Thyroid gland (tissue), 4 donors: ENCODE measurements around the gene RPUSD2. TPM values are rescaled to one million over a fixed set of nuclear protein-coding genes. Genes with fewer than 3 reads are reported as not detected.

Experiments used
- DNase-seq, 2 donors: peaks; one replicate each; pipeline ENCODE4 v3.0.0-alpha.2; 2019
- H3K27ac ChIP-seq, 3 donors: fragments of 200-600 bp; sonication (generic); 1 replicate in 2 of 3; 2 replicates in 1 of 3; pipeline ENCODE4 v1.5.1; 2016 to 2019; ENCODE audit warnings: mild to moderate bottlenecking in 1 of 3, moderate library complexity in 1 of 3
- H3K27me3 ChIP-seq: fragments of 200-600 bp; sonication (generic); one replicate; pipeline ENCODE4 v1.5.1; 2019
- H3K36me3 ChIP-seq, 2 donors: fragments of 200-600 bp; sonication (generic); one replicate each; pipeline ENCODE4 v1.5.1; 2016 to 2019
- H3K4me1 ChIP-seq, 2 donors: fragments of 200-600 bp; sonication (generic); one replicate each; pipeline ENCODE4 v1.5.1; 2017 to 2019
- H3K4me3 ChIP-seq, 3 donors: fragments of 200-600 bp; sonication (generic); replicated peaks in 1 of 3; 1 replicate in 2 of 3; 2 replicates in 1 of 3; pipeline ENCODE4 v1.5.1; 2016; ENCODE audit warnings: mild to moderate bottlenecking in 1 of 3
- H3K9me3 ChIP-seq: fragments of 200-600 bp; sonication (generic); one replicate; pipeline ENCODE4 v1.5.1; 2017
- CTCF ChIP-seq, 6 experiments: fragments of 200-600 bp in 3 of 6; fragments of 450-650 bp in 3 of 6; sonication (generic) in 3 of 6; IDR thresholded peaks; one replicate each; pipeline ENCODE4 v1.5.1; 2016 to 2019; ENCODE audit warnings: antibody characterized with exemption in 6 of 6, mild to moderate bottlenecking in 2 of 6, inconsistent platforms in 1 of 6, moderate library complexity in 1 of 6
- POLR2A ChIP-seq, 2 donors: fragments of 450-650 bp; IDR thresholded peaks; one replicate each; pipeline ENCODE4 v1.6.1; 2017; ENCODE audit warnings: antibody characterized with exemption in 2 of 2, mild to moderate bottlenecking in 2 of 2, moderate library complexity in 1 of 2
- WGBS, 2 donors: methylation state at CpG; one replicate each; pipeline ENCODE4 v1.1.5; 2017; 5-methylcytosine and 5-hydroxymethylcytosine counted together
- intact Hi-C: fragments of 100-400 bp; cut with DNase I; formaldehyde crosslinking; loops from one replicate; pipeline ENCODE4 v1.15.1; 2023
- total RNA-seq, 4 donors: library from RNA; depleted of rRNA; stranded (reverse); fragments of >200 nt; gene quantifications; one replicate each; pipeline ENCODE4 v1.2.3, GENCODE V29; 2016

The RPUSD2 gene
- total RNA-seq, 4 donors from 2014 or later, result 5.8 to 10.1 (median 7.1) TPM

GRCh38 chr15:40593165-40593564 lies 24.1 kb downstream of the RPUSD2 start:
- WGBS, 2 donors, result 68 to 81% methylated on average over 2 of the region's 2 CpGs
- TF ChIP-seq POLR2A (IDR thresholded peaks at IDR 0.05) (no peak), CTCF (IDR thresholded peaks at IDR 0.05) (no peak)
- Histone ChIP-seq H3K36me3 (no peaks in the 10 kb centered on the region), H3K27me3 (no peaks in the 10 kb centered on the region), H3K4me1 (peaks cover 7 to 8% of the 10 kb centered on the region in 2 donors), H3K27ac (no peak overlapping the region), H3K9me3 (no peaks in the 10 kb centered on the region), H3K4me3 (no peak overlapping the region)
- intact Hi-C loops, result loop anchor here (10.0 kb wide), 1 partner anchor 302 kb away; the partner anchor contains the start of gene VPS18
- no peak for DNase-seq

- H3K4me3 ChIP-seq, result peak within 1 kb of the TSS; percentile 27 to 44 (median 30)
- peaks cover 7 to 8% of the 10 kb centered on the region in 2 donors for H3K4me1 ChIP-seq
- peak; percentile 89 to 91 for DNase-seq
- H3K27ac ChIP-seq, result peak within 1 kb of the TSS; percentile 94 to 95 (median 94)
- 3 to 4% methylated on average over 35 to 38 of the region's 41 CpGs for WGBS, 2 donors
- no peaks in the 10 kb centered on the region for H3K27me3 ChIP-seq
- H3K9me3 ChIP-seq, result no peaks in the 10 kb centered on the region
- intact Hi-C loops, result loop anchor here (10.0 kb wide), 1 partner anchor 301 kb away; the partner anchor contains the start of gene VPS18
- H3K36me3 ChIP-seq, result no peaks in the 10 kb centered on the region
- TF ChIP-seq POLR2A (IDR thresholded peaks at IDR 0.05), result no peak
- no peak for TF ChIP-seq CTCF (IDR thresholded peaks at IDR 0.05)
Measured at GRCh38 chr15:40593588-40594428, 24.7 kb downstream of the RPUSD2 start, which contains the start of gene KNL1. Gene KNL1, plus strand, starts transcription at chr15:40594249. Its CDS starts 8,683 bp downstream, at chr15:40602932.

GRCh38 chr15:40594429-40594836 lies 25.3 kb downstream of the RPUSD2 start:
- Histone ChIP-seq H3K9me3 (no peaks in the 10 kb centered on the region), H3K27me3 (no peaks in the 10 kb centered on the region), H3K27ac (no peak overlapping the region), H3K4me1 (peaks cover 7 to 8% of the 10 kb centered on the region in 2 donors), H3K4me3 (peak overlapping the region; percentile 27 to 44 (median 30)), H3K36me3 (no peaks in the 10 kb centered on the region)
- peak; percentile 47 to 54 for DNase-seq
- intact Hi-C loops, result loop anchor here (10.0 kb wide), 1 partner anchor 300 kb away; the partner anchor contains the start of gene VPS18
- WGBS, 2 donors, result 0 to 1% methylated on average over 22 to 24 of the region's 31 CpGs
- peak in 1 of 6 experiments; percentile 18 for TF ChIP-seq CTCF (IDR thresholded peaks at IDR 0.05)
- no peak for TF ChIP-seq POLR2A (IDR thresholded peaks at IDR 0.05)

GRCh38 chr15:40595219-40595618 lies 26.1 kb downstream of the RPUSD2 start:
- H3K36me3 ChIP-seq, result no peaks in the 10 kb centered on the region
- H3K27me3 ChIP-seq, result no peaks in the 10 kb centered on the region
- intact Hi-C loops, result loop anchor here (10.0 kb wide), 1 partner anchor 300 kb away; the partner anchor contains the start of gene VPS18
- WGBS, 2 donors, result 37 to 41% methylated on average over 5 of the region's 5 CpGs
- TF ChIP-seq CTCF (IDR thresholded peaks at IDR 0.05), result no peak
- TF ChIP-seq POLR2A (IDR thresholded peaks at IDR 0.05), result no peak
- H3K9me3 ChIP-seq, result no peaks in the 10 kb centered on the region
- H3K27ac ChIP-seq, result no peak overlapping the region
- H3K4me1 ChIP-seq, result peaks cover 7 to 8% of the 10 kb centered on the region in 2 donors
- no peak overlapping the region for H3K4me3 ChIP-seq
- DNase-seq, result no peak

- peaks cover 7 to 8% of the 10 kb centered on the region in 2 donors for H3K4me1 ChIP-seq
- 82 to 84% methylated on average over 5 of the region's 5 CpGs for WGBS, 2 donors
- DNase-seq, result no peak
- no peaks in the 10 kb centered on the region for H3K27me3 ChIP-seq
- H3K36me3 ChIP-seq, result no peaks in the 10 kb centered on the region
- TF ChIP-seq CTCF (IDR thresholded peaks at IDR 0.05) (no peak), POLR2A (IDR thresholded peaks at IDR 0.05) (no peak)
- no peak overlapping the region for H3K4me3 ChIP-seq
- H3K9me3 ChIP-seq, result no peaks in the 10 kb centered on the region
- intact Hi-C loops, result loop anchor here (10.0 kb wide), 1 partner anchor 299 kb away; the partner anchor contains the start of gene VPS18
- no peak overlapping the region for H3K27ac ChIP-seq
Measured at GRCh38 chr15:40595773-40596172, 26.7 kb downstream of the RPUSD2 start.
